ENCODE results near the gene LETM1. TPM values are rescaled to one million over a fixed set of nuclear protein-coding genes. Genes with fewer than 3 reads are reported as not detected.

The LETM1 gene
- total RNA-seq, 1 donor from 2014 or later = 39.2 TPM

- DNase-seq (ENCODE audit: low read depth) = no peak
Measured at GRCh38 chr4:1797298-1797860, 58.6 kb downstream of the LETM1 start.

GRCh38 chr4:1796486-1797204 lies 59.3 kb downstream of the LETM1 start:
- DNase-seq (ENCODE audit: low read depth) = no peak

GRCh38 chr4:1795299-1796195 lies 60.4 kb downstream of the LETM1 start:
- DNase-seq (ENCODE audit: low read depth) = no peak

- no peak for DNase-seq (ENCODE audit: low read depth)
Measured at GRCh38 chr4:1794809-1795298, 61.1 kb downstream of the LETM1 start.

GRCh38 chr4:1793940-1794808 lies 61.8 kb downstream of the LETM1 start:
- no peak for DNase-seq (ENCODE audit: low read depth)

- DNase-seq (ENCODE audit: low read depth) = no peak
Measured at GRCh38 chr4:1793496-1793840, 62.5 kb downstream of the LETM1 start.

GRCh38 chr4:1792832-1793495 lies 63.0 kb downstream of the LETM1 start, which contains the start of gene FGFR3:
Gene FGFR3 (plus strand): TSS chr4:1793293. CDS start chr4:1793935, 642 bp downstream.
- no peak for DNase-seq (ENCODE audit: low read depth)

GRCh38 chr4:1792158-1792831 lies 63.7 kb downstream of the LETM1 start:
- no peak for DNase-seq (ENCODE audit: low read depth)

- no peak for DNase-seq (ENCODE audit: low read depth)
Measured at GRCh38 chr4:1790005-1790404, 66.0 kb downstream of the LETM1 start.

GRCh38 chr4:1789552-1789951 lies 66.4 kb downstream of the LETM1 start:
- DNase-seq (ENCODE audit: low read depth) = no peak

GRCh38 chr4:1788254-1788973 lies 67.5 kb downstream of the LETM1 start:
- no peak for DNase-seq (ENCODE audit: low read depth)

- no peak for DNase-seq (ENCODE audit: low read depth)
Measured at GRCh38 chr4:1787411-1788077, 68.4 kb downstream of the LETM1 start.

- DNase-seq (ENCODE audit: low read depth) = no peak
Measured at GRCh38 chr4:1786544-1787362, 69.2 kb downstream of the LETM1 start.

GRCh38 chr4:1785592-1785991 lies 70.4 kb downstream of the LETM1 start:
- no peak for DNase-seq (ENCODE audit: low read depth)

GRCh38 chr4:1784789-1785591 lies 71.0 kb downstream of the LETM1 start:
- DNase-seq (ENCODE audit: low read depth) = no peak

GRCh38 chr4:1784395-1784788 lies 71.6 kb downstream of the LETM1 start:
- DNase-seq (ENCODE audit: low read depth) = no peak

- DNase-seq (ENCODE audit: low read depth) = no peak
Measured at GRCh38 chr4:1783970-1784369, 72.0 kb downstream of the LETM1 start.
